Fibroblast of skin of left quadriceps (primary cell): Measurements from ENCODE around the gene PNMA6E.
"Not testable (repeated sequence)": the region's sequence is repeated elsewhere in the genome, so short reads cannot be mapped to it uniquely, and the experiment has no call there.

ENCODE experiments used
- DNase-seq, 2 experiments: peaks; one replicate each; pipeline ENCODE4 v3.0.0-alpha.2; 2013; ENCODE audit warnings: low read depth in 2 of 2

Gene PNMA6E

DNA sequence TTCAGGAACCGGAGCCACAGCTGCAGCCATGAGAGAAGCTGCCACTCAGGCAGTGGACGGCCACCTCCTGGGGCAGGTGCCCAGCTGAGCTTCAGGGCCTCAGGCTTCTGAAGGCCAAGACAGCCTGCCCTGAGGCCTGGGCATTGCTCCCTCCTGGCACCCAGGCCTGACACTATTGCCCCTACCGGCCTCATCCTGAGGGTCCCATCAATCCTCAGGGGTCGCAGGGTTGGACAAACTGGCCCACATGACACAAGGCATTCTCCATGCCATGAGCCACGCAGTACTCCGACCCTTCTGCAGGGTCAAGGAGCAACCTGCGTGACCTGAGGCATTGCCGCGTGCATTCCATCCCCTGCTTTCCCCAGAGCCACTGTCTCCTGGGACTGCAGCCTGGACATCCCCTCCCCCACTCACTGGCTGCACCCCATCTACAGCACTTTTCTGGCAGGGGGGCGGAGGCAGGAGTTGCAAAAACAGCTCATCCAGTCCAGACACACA lies 7.1 kb upstream of the PNMA6E start:
- no peak for DNase-seq

DNA sequence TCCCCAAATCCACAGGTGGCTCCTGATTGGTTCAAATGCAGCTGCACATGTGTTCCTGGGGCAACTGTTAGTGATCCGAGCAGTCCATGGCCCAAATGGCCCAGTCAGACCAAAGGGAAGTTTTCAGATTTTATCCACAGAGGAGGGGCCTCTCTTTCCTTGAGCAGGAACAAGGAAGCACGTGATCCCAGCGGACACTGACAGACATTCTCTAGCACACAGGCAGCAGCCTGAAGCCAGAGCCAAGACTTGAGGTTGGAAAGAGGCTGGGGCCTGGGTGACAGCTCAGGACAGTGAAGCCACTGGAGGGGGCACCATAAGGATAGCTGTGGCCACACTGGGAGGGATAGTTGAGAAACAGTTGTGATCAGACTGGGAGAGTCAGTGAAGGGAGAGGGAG lies 6.6 kb upstream of the PNMA6E start:
- DNase-seq: no peak

DNA sequence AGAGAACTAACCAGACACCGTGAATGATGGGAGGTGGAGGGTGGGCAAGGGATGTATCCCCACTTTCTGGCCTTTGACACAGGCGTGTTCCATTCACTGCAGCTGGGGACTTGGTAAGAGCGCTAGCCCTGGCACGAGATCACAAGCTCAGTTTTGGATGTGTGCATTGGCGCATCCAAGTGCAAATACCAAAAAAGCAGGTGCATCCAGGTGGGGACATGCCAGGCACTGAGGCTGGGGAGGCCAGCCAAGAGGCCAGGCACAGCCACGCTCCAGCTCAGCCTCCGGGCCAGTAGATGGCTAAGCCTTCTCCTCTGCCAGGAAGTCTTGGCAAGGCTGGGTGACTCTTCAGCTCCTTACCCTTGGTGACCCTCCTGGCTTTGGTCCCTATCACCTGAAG lies 5.8 kb upstream of the PNMA6E start:
- DNase-seq: no peak

DNA sequence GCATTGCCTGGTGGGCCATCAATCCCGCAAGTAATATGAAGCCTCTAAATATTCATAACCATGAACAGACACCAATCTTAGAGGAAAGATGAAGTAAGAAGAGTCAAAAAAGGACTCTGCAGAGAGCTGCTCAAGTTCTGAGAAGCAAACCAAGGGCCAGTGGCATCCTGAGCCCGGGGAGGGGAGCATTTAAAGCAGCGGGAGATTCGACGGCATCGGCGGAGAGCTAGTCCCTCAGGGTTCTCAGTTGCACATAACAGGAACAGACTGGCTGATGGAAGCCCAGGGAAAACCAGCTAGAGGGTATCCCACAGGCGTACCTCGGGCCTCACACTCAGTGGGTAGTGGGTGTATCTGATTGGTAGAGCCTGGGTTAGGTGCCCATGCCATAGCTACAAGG lies 4.9 kb upstream of the PNMA6E start:
- no peak for DNase-seq

DNA sequence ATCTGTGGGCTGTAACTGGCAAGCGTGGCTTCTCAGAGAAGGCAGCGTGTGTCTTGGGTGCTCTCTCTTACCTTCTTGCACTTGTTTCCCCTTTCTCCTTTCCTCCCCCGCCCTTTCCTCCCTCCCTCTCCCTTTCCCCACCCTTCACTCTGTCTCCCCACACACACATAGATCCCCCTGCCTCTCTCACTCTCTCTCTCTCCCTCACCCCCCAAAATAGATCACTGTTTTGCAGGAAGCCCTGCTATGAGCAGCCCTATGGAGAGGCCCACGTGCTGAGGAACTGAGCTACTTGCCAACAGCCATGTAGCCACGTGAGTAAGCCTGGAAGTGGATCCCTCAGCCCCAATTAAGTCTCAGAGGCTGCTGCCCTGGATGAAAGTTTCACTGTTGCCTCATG lies 4.3 kb upstream of the PNMA6E start:
- no peak for DNase-seq

DNA sequence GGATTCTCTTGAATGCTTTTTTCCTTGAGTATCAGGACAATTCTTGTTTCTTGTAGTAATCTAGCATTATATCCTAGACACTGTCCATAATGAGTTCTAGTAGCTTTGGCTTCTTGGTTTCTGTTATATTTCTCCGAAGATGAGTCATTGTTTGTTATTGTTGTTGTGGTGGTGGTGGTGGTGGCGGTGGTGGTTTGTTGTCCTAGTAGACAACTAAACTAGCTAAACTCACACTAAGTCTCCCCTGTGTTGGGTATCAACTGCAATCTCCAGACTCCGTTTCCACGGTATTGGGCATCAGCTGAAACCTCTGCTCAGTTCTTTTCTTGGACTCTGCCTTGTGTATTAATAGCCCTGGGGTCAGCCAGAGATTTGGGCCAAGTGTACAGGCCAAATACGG lies 3.2 kb upstream of the PNMA6E start:
- not testable (repeated sequence) for DNase-seq

DNA sequence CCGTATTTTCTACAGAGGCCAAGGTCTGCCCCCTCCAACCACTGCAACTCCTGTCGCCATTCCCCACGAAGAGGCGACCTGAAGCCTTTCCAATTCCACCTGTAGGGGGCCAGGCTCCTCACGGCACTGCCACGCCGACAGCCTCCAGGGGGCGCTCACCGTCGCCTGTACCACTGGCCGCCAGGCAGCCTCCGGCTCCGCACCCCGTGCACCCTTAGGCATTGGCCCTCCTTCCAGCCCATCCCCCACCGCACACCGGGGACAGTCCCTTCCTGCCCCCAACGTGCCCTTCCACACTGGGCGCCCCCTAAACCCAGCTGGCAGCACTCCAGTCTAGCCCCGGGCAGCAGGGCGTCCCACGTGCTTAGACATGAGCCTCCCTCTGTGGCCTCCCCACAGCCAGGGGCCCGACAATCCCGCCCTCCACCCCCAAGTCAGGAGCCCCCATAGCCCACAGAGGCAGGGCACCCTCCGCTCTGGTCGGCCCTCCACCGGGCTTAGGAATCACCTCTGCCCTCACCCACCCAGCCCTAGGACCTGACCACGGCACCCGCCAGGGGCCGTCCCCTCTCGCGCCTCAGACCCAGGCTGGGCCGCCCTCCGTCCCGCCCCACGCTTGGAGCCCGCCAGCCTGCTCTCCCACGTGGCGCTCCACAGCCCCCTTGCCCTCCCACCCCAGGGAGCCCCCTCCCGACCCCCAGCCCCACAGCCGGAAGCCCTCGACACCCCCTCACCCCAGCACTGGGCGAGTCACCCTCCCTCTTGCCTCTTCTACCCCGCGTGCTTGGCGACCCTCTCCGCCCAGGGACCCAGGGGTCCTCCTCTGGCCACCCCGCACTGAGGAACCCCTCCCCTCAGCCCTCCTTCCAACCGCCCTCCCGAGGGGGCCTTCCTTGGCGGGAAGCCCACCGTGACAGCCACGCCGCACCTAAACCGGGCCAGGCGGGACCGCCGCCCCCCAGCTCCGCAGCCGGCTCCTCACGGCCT lies 711 bp downstream of the PNMA6E start:
- DNase-seq: no peak

DNA sequence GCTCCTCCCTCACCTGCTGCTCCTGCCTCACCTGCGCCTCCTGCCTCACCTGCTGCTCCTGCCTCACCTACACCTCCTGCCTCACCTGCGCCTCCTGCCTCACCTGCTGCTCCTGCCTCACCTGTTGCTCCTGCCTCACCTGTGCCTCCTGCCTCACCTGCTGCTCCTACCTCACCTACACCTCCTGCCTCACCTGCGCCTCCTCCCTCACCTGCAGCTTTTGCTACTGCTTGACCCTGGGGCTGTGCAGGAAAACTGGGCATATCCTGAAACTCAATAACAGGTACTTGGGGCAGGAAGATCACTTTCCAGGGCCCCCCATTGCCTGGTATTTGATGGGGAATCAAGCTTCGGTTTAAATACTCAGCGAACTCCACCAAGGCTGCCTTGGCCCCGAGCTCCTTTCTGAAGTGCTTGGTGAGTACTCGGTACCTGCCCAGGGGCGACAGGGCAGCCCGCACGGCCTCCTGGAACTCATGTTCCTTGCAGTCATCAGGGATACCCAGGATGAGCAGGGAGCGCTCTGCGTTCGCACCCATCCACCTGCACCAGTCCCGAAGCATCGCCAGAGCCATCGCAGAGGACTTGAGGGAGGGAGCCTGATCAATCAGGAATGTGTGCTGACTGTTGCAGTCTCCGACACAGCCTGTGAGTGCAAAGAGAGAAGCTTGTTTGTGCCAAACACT lies 2.7 kb downstream of the PNMA6E start:
- DNase-seq: no peak

DNA sequence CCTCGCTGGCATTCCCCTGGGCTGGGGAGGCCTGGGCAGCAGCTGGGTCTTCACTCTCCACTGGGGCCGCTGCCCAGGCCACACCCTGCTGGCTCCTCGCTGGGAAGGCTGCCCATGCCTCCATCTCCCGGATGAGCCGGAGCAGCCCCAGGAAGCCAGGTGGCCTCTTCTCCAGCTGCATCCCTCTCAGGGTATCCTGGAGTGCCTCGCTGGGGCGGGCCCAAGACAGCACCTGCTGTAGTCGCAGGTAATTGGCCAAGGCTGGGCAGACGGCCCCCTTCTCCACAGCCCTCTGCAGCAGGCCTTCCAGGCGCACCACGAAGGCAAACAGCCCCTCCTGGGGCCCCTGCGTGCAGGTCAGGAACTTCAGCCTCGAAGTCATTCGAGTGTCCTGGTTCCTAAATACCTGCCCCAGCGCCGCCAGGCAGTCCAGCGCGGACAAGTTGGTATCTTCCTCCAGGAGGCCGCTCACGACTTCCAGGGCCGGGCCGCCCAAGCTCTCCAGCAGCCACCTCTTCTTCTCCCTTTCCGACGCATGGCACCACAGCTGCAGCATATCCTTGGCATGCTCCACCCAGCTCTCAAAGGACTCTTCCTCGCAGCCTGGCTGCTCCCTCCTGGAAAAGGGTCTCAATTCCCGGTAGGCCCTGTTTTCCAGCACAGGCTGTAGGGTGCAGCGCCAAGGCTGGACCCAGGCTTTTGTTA lies 3.7 kb downstream of the PNMA6E start:
- DNase-seq: no peak

DNA sequence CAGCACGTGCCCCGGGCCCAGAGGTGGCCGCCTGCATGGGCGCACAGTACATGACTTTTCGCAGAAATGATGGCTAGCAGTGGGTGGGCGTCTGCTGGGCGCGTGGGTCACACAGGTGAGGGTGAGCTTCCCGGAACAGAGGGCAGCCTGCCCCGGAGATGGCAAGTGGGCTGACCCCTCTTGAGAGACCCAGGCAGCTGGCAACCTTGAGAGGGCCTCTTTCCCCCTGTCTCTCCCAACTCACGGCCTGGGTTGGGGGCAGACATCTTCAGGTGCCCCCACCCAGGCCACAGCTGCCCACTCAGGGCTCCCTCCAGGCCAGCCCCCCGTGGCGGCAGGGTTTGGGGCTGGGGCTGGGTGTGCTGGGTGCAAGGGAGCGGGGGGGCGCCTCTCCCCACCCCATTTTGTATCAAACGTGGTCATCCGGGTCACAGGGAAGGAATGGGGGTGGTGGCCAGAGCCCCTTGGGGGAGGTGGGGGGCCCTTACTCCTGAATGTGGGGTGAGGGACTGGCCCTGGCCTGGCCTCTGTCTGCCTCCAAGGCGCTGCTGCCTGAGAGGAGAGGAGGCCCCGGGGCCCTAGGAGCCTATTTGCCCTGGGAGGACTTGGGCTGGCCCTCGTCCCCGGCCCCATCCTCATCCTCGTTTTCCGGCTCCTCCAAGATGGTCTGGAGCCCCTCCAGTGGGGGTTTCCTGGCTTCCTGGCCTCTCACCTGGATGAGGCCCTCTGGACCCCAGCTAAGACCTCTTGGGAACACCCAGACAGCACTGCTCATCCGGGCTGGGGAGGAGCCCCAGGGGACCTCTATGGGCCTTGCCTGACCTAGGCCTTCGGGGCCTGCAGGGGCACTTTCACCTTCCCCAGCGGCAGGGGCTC lies 4.6 kb downstream of the PNMA6E start:
- no peak for DNase-seq

DNA sequence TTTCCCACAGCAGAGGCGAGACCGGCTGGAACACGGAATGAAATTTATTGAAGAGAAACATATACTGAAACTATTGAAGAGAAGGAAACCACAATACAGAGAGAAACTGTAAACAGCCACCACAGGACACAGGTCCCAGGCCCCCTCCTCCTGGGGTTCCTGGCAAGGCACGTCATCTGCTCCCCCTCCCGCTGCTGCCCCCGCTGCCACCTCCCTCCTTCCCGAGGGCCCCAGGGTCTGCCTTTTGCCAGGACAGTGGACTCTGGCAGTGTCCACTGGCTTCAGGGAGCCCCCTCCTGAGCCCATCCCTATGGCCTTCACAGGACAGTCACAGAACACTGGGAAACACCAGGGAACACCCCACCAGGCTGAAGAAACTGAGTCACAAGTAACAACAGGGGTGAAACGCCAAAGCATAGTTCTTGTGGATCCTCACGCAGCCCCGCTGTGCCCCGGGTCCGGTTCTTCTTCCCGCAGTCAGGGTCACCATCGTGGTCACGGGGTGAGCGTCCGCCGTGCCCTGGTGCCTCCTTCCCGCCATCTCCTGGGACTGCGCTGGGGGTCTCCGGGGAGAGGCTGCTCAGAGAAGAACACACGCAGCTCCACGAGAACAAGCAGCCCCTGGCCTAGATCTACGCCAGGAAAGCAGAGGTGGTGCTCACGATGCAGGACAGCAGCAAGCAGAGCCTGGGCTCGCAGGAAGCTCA lies 5.4 kb downstream of the PNMA6E start:
- no peak for DNase-seq

DNA sequence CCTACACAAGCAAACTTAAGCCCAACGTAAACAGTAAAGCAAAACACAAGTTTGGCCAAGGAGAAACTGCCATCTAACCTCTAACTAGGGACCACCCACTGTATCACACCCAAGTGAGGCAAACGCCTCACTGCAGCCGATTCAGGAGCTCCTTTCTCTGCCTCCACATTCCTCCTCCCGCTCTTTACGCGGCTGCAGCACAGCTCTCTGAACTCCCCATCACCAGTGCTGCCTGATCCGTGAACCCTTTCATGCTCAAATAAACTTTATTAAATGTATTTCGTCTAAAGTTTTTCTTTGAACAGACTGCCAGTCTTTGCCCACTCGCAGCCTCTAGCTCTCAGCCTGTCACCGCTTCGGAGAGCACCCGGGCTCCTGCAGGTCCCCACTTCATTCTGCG lies 6.5 kb downstream of the PNMA6E start:
- DNase-seq: no peak

DNA sequence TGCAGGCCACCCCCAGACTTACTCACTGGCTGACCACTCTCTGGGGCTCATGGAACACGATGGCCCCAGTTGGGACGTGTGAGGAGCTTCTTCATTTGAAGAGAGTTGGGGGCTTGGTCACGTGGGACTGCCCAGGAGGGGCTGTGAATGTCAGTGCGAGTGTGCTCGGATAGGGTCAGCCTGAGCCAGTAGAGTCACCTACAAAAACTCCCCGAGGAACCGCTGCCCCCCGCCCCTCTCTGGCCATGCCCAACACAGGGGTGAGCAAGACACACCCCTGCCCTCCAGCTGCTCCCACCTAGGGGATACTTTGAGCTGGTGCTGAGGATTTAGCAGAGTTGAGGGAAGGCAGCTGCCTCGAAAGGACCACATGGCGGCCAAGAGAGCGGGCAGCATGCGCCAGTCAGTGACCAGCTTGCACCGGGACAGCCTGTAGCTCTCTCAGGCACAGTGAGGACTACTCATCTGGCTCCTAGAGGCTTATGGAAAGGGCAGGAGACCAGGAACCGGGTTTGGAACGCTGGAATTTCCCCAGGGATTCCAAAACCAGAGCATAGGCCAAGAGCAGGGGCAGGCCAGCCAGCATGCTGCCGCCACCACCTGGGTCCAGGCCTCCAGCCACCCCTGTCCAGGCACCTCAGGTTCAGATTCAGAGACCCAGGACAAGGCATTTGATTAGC lies 8.4 kb downstream of the PNMA6E start:
- DNase-seq: no peak

DNA sequence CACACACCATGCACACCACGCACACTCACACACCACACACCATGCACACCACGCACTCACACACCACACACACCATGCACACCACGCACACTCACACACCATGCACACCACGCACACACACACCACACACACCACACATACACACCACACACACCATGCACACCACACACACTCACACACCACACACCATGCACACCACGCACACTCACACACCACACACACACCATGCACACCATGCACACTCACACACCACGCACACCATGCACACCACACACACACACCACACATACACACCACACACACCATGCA lies 11.7 kb downstream of the PNMA6E start:
- not testable (repeated sequence) for DNase-seq

DNA sequence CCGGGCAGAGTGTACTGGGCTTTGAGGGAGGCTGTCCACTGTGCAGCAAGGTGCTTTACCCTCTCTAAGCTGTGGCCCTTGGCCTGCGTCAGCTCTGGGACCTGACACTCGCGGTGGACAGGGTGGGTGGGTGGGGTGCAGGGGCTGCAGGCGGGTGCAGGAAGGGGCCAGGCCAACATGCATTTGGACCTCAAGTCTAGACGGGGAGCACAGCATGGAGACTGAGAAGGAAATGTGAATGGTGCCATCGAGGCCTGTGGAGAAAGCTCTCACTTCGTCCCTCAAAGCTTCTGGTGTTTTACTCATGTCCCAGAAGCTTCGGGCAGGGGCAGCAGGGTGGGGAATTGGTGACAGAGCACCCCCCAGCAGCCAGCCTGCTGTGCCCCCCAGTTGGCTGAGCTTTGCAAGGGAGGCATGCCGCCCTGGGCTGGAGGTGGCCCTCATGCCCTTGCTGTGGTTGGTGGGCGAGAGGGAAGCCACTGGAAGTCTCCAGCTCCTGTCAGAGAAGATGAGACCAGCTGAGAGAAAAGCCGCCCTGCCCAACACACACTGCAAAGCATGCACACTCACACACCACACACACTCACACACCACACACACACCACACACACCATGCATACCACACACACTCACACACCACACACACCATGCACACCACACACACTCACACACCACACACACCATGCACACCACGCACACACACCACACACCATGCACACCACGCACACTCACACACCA lies 12.3 kb downstream of the PNMA6E start:
- no peak for DNase-seq

DNA sequence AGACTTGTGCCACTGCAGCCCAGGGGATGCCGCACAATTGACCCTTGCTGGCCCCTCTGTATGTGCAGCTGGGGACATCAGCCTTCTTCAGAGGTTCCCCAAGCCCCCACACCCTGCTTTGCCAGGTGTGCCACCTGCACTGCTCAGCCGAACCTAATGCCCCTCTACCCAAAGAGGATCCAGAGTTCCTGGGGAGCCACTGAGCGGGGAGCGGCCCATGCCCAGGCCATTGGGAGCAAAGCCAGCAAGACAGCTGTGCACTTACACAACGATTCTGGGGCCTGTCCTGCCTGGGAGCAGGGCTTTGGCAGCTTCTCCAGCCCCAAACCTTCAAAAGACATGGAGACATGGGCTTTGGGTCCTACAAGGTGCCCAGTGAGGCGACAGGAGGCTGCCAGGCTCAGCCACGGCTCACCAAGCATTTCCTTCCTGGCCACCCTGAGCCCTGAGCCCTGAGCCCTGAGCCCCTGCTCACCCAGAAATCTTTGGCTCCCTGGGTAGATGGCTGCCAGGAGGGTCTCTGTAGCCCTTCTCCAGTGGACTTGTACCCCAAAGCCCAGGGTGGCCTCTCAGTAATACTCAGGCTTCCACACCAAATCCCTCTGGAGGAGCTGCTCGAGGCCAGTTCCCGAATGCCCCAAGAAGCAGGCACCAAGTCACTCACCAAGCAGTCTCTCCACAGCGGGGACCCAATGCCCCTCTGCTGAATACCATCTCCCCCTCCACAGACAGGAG lies 13.0 kb downstream of the PNMA6E start:
- DNase-seq: no peak

DNA sequence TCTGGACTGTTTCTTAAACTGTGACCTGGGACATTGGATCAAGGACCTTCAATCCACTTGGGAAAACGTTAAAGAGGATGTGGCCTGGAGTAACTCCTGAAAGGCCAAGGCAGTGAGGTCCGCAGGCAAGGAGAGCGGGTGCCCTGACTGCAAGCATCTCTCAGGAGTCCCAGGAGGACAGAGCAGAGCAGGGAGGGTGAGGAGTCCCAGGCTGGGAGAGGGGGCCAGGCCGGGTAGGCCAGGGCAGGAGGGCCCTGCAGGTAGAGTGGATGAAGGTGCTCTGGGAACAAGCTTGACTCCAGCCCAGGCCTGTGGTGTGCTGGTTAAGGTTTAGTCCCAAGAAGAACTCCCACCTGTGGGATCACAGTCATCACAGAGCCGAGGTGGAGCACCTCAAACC lies 13.8 kb downstream of the PNMA6E start:
- DNase-seq: no peak

DNA sequence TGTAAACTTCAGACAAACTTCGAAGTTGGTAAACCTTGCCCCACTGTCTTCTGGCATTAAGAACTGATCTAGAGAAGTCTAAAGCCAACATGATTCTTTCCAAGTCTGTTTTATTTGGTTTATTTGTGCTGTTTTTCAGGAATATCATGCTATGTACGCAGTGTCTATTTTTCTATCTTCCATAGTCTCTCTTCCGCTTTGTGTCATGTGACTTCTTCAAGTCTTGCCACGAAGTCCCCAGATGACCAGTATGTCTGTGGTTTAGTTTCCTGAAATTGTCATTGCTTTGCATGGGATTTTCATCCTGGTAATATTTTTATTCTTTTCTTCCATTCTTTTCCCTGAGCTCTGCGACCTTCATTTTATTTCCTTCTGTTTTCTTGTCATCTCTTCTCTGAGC lies 15.1 kb downstream of the PNMA6E start:
- DNase-seq: no peak

DNA sequence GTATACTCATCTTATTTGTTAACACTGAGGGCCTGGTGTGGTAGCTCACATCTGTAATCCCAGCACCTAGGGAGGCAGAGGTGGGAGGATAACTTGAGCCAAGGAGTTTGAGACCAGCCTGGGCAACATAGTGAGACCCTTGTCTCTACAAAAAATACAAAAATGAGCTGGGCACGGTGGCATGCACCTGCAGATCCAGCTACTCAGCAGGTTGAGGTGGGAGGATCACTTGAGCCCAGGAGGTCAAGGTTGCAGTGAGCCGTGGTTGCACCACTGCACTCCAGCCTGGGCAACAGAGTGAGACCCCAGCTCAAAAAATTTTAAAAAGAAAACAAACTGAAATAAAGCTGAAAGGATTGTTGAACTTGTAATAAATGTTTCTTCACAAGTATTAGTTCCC lies 16.2 kb downstream of the PNMA6E start:
- DNase-seq: not testable (repeated sequence)
